ENCODE results near the gene DENND1B.
"Not testable (repeated sequence)": the region's sequence is repeated elsewhere in the genome, so short reads cannot be mapped to it uniquely, and the experiment has no call there.

The DENND1B gene

GRCh38 chr1:197783510-197783948 lies 8.2 kb upstream of the DENND1B start:
- no peak for DNase-seq (ENCODE audit: low spot score)

- DNase-seq (ENCODE audit: low spot score) = no peak
Observed at GRCh38 chr1:197782722-197783360, 7.6 kb upstream of the DENND1B start.

GRCh38 chr1:197781968-197782721 lies 6.9 kb upstream of the DENND1B start:
- no peak for DNase-seq (ENCODE audit: low spot score)

- DNase-seq (ENCODE audit: low spot score) = no peak
Observed at GRCh38 chr1:197779921-197780320, 4.6 kb upstream of the DENND1B start.

GRCh38 chr1:197778366-197778945 lies 3.2 kb upstream of the DENND1B start:
- DNase-seq (ENCODE audit: low spot score) = no peak

- DNase-seq (ENCODE audit: low spot score) = peak; percentile 83
Observed at GRCh38 chr1:197776351-197777105, 1.2 kb upstream of the DENND1B start.

GRCh38 chr1:197774466-197775281 lies 606 bp downstream of the DENND1B start:
- peak; percentile 42 for DNase-seq (ENCODE audit: low spot score)

- no peak for DNase-seq (ENCODE audit: low spot score)
Observed at GRCh38 chr1:197773856-197774255, 1.4 kb downstream of the DENND1B start.

GRCh38 chr1:197771904-197772556 lies 3.2 kb downstream of the DENND1B start:
- no peak for DNase-seq (ENCODE audit: low spot score)

- DNase-seq (ENCODE audit: low spot score) = no peak
Observed at GRCh38 chr1:197771386-197771785, 3.9 kb downstream of the DENND1B start.

GRCh38 chr1:197770243-197770642 lies 5.0 kb downstream of the DENND1B start:
- DNase-seq (ENCODE audit: low spot score) = no peak

GRCh38 chr1:197769287-197769686 lies 6.0 kb downstream of the DENND1B start:
- no peak for DNase-seq (ENCODE audit: low spot score)

GRCh38 chr1:197768014-197768805 lies 7.1 kb downstream of the DENND1B start:
- DNase-seq (ENCODE audit: low spot score) = no peak

GRCh38 chr1:197763769-197764168 lies 11.5 kb downstream of the DENND1B start:
- DNase-seq (ENCODE audit: low spot score) = no peak

- no peak for DNase-seq (ENCODE audit: low spot score)
Observed at GRCh38 chr1:197763307-197763706, 12.0 kb downstream of the DENND1B start.

GRCh38 chr1:197761654-197762053 lies 13.6 kb downstream of the DENND1B start:
- peak; percentile 16 for DNase-seq (ENCODE audit: low spot score)

- DNase-seq (ENCODE audit: low spot score) = not testable (repeated sequence)
Observed at GRCh38 chr1:197755553-197755952, 19.7 kb downstream of the DENND1B start.

- not testable (repeated sequence) for DNase-seq (ENCODE audit: low spot score)
Observed at GRCh38 chr1:197752652-197753164, 22.6 kb downstream of the DENND1B start.

- no peak for DNase-seq (ENCODE audit: low spot score)
Observed at GRCh38 chr1:197750366-197750765, 24.9 kb downstream of the DENND1B start.

GRCh38 chr1:197745911-197746310 lies 29.4 kb downstream of the DENND1B start:
- DNase-seq (ENCODE audit: low spot score) = no peak
